GM18868 (cell line): ENCODE results near the gene HMGN4.
"Not testable (repeated sequence)": the region's sequence is repeated elsewhere in the genome, so short reads cannot be mapped to it uniquely, and the experiment has no call there.

Experiments used
- ATAC-seq: cut with Tn5 transposase; IDR thresholded peaks from one replicate; pipeline ENCODE4 v1.9.1; 2021; ENCODE audit warnings: mild to moderate bottlenecking, moderate library complexity; ENCODE audit not compliant: unreplicated experiment

The HMGN4 gene

GRCh38 chr6:26537846-26538571 is at the start of gene HMGN4:
HMGN4 (plus strand) TSS chr6:26538366; CDS start chr6:26545207, 6,841 bp downstream.
- peak; percentile 58 for ATAC-seq

GRCh38 chr6:26489996-26490964 is 47.9 kb upstream of the HMGN4 start:
- no peak for ATAC-seq

GRCh38 chr6:26491604-26492003 is 46.6 kb upstream of the HMGN4 start:
- ATAC-seq: no peak

- peak; percentile 59 for ATAC-seq
Observed at GRCh38 chr6:26493258-26493657, 44.9 kb upstream of the HMGN4 start.

GRCh38 chr6:26494117-26494516 is 44.0 kb upstream of the HMGN4 start:
- no peak for ATAC-seq

GRCh38 chr6:26495281-26495680 is 42.9 kb upstream of the HMGN4 start:
- no peak for ATAC-seq

- ATAC-seq: no peak
Observed at GRCh38 chr6:26497610-26498009, 40.6 kb upstream of the HMGN4 start.

GRCh38 chr6:26500102-26500501 is 38.1 kb upstream of the HMGN4 start, which contains the start of gene BTN1A1:
BTN1A1 (plus strand) TSS chr6:26500303; CDS start chr6:26501287, 984 bp downstream.
- ATAC-seq: no peak

- ATAC-seq: no peak
Observed at GRCh38 chr6:26501482-26501986, 36.6 kb upstream of the HMGN4 start.

- ATAC-seq: peak; percentile 74
Observed at GRCh38 chr6:26502165-26502564, 36.0 kb upstream of the HMGN4 start.

- ATAC-seq: no peak
Observed at GRCh38 chr6:26502626-26503025, 35.5 kb upstream of the HMGN4 start.

- no peak for ATAC-seq
Observed at GRCh38 chr6:26507658-26508057, 30.5 kb upstream of the HMGN4 start.

GRCh38 chr6:26511033-26511432 is 27.1 kb upstream of the HMGN4 start:
- not testable (repeated sequence) for ATAC-seq

GRCh38 chr6:26514984-26515383 is 23.2 kb upstream of the HMGN4 start:
- no peak for ATAC-seq

- no peak for ATAC-seq
Observed at GRCh38 chr6:26516481-26517427, 21.4 kb upstream of the HMGN4 start.

GRCh38 chr6:26519359-26519758 is 18.8 kb upstream of the HMGN4 start:
- no peak for ATAC-seq

- peak; percentile 30 for ATAC-seq
Observed at GRCh38 chr6:26520237-26520849, 17.8 kb upstream of the HMGN4 start.

- peak; percentile 58 for ATAC-seq
Observed at GRCh38 chr6:26520850-26521599, 17.1 kb upstream of the HMGN4 start.
